ENCODE measurements around the gene MYBPC2.

The MYBPC2 gene

GRCh38 chr19:50501186-50501567 lies 68.5 kb downstream of the MYBPC2 start:
- no peak for DNase-seq

GRCh38 chr19:50501568-50502475 lies 69.1 kb downstream of the MYBPC2 start:
- no peak for DNase-seq

- DNase-seq: no peak
Measured at GRCh38 chr19:50505856-50506611, 73.3 kb downstream of the MYBPC2 start.

GRCh38 chr19:50506700-50507099 lies 74.0 kb downstream of the MYBPC2 start:
- no peak for DNase-seq

- DNase-seq: no peak
Measured at GRCh38 chr19:50507376-50507775, 74.7 kb downstream of the MYBPC2 start.

GRCh38 chr19:50508843-50509190 lies 76.1 kb downstream of the MYBPC2 start:
- no peak for DNase-seq

- DNase-seq: no peak
Measured at GRCh38 chr19:50509366-50509765, 76.7 kb downstream of the MYBPC2 start.

- DNase-seq: no peak
Measured at GRCh38 chr19:50510121-50510670, 77.5 kb downstream of the MYBPC2 start.

- no peak for DNase-seq
Measured at GRCh38 chr19:50510700-50511068, 78.0 kb downstream of the MYBPC2 start.

GRCh38 chr19:50511069-50511822 lies 78.6 kb downstream of the MYBPC2 start, which contains the start of gene JOSD2:
Gene JOSD2, minus strand, starts transcription at chr19:50511191. Its CDS starts 760 bp downstream, at chr19:50510431.
- DNase-seq: peak; percentile 100

- no peak for DNase-seq
Measured at GRCh38 chr19:50512112-50512998, 79.7 kb downstream of the MYBPC2 start.

GRCh38 chr19:50512999-50513745 lies 80.5 kb downstream of the MYBPC2 start:
- DNase-seq: no peak

GRCh38 chr19:50513746-50514345 lies 81.2 kb downstream of the MYBPC2 start, which contains the start of gene ASPDH:
Gene ASPDH, minus strand, starts transcription at chr19:50513913. Its CDS starts 90 bp downstream, at chr19:50513823.
- DNase-seq: no peak

GRCh38 chr19:50514346-50515167 lies 81.9 kb downstream of the MYBPC2 start:
- no peak for DNase-seq

- DNase-seq: no peak
Measured at GRCh38 chr19:50515168-50515561, 82.5 kb downstream of the MYBPC2 start.

Measured in fibroblast of skin of scalp (primary cell).